Activated CD8-positive, alpha-beta T cell treated with anti-CD3 and anti-CD28 coated beads for 36 hours (primary cell): Measurements from ENCODE around the gene WDPCP. TPM values are rescaled to one million over a fixed set of nuclear protein-coding genes. Genes with fewer than 3 reads are reported as not detected.
"Not testable (repeated sequence)": the region's sequence is repeated elsewhere in the genome, so short reads cannot be mapped to it uniquely, and the experiment has no call there.

Experiments
- ATAC-seq: fragments of 200-7000 bp; cut with Tn5 transposase; one replicate; pipeline ENCODE4 v1.10.0; 2021; ENCODE audit warnings: mild to moderate bottlenecking, moderate library complexity
- CTCF ChIA-PET: fragments of 350-600 bp; sonication (Branson Sonifier 250); formaldehyde crosslinking; loops from one replicate; lab custom pipeline; 2021; ENCODE audit warnings: antibody characterized with exemption; lab: Charles Lee
- POLR2A ChIA-PET: fragments of 350-600 bp; sonication (Branson Sonifier 250); formaldehyde crosslinking; loops from one replicate; lab custom pipeline; 2021; ENCODE audit warnings: antibody characterized with exemption; lab: Charles Lee
- DNase-seq: peaks from one replicate; pipeline ENCODE4 v3.0.0-alpha.2; 2020
- H3K27ac Mint-ChIP-seq: one replicate; pipeline ENCODE4 v1.8.0; 2021; ENCODE audit warnings: mild to moderate bottlenecking, mixed read lengths
- H3K27me3 Mint-ChIP-seq: one replicate; pipeline ENCODE4 v1.8.0; 2021; ENCODE audit warnings: mixed read lengths
- H3K36me3 Mint-ChIP-seq: one replicate; pipeline ENCODE4 v1.8.0; 2021; ENCODE audit warnings: low read depth, mixed read lengths
- H3K4me1 Mint-ChIP-seq: one replicate; pipeline ENCODE4 v1.8.0; 2021; ENCODE audit warnings: low read depth, mixed read lengths
- H3K4me3 Mint-ChIP-seq: one replicate; pipeline ENCODE4 v1.8.0; 2021; ENCODE audit warnings: mild to moderate bottlenecking, moderate library complexity, mixed read lengths
- H3K9me3 Mint-ChIP-seq: one replicate; pipeline ENCODE4 v1.8.0; 2021; ENCODE audit warnings: mixed read lengths
- CTCF ChIP-seq: fragments of 200-600 bp; IDR thresholded peaks from one replicate; pipeline ENCODE4 v1.8.0; 2022; ENCODE audit warnings: antibody characterized with exemption, mild to moderate bottlenecking
- intact Hi-C: fragments of 100-400 bp; cut with micrococcal nuclease; formaldehyde crosslinking; loops from one replicate; pipeline ENCODE4 v1.10.0; 2022
- total RNA-seq, 2 experiments: library from RNA; stranded (reverse); gene quantifications; one replicate each; pipeline ENCODE4 v1.2.3, GENCODE V29; 2021

WDPCP gene
- total RNA-seq, 2 experiments from 2014 or later, result 5.0 to 5.8 TPM

GRCh38 chr2:63627866-63628265 lies 39.6 kb upstream of the WDPCP start:
- Mint-ChIP-seq H3K4me3 (no peak overlapping the region), H3K27me3 (peaks cover 7% of the 10 kb centered on the region), H3K27ac (no peak overlapping the region), H3K36me3 (no peaks in the 10 kb centered on the region), H3K4me1 (peaks cover 2% of the 10 kb centered on the region), H3K9me3 (peaks cover 8% of the 10 kb centered on the region)
- TF ChIP-seq CTCF, result no peak
- DNase-seq, result no peak
- ATAC-seq, result no peak
- POLR2A ChIA-PET, result no interaction called here
- CTCF ChIA-PET, result interaction anchor here (1.9 kb wide), 1 partner anchor 11 kb away, joined by 4 read pairs; no protein-coding TSS in a partner anchor
- intact Hi-C loops, result no loop called here

- H3K4me3 Mint-ChIP-seq, ATAC-seq, H3K27me3 Mint-ChIP-seq, CTCF ChIA-PET, intact Hi-C loops, H3K9me3 Mint-ChIP-seq, POLR2A ChIA-PET, H3K4me1 Mint-ChIP-seq, H3K36me3 Mint-ChIP-seq, H3K27ac Mint-ChIP-seq, DNase-seq: not testable (repeated sequence)
These were observed 35.5 kb upstream of the WDPCP start for GRCh38 chr2:63623763-63624162.

DNA sequence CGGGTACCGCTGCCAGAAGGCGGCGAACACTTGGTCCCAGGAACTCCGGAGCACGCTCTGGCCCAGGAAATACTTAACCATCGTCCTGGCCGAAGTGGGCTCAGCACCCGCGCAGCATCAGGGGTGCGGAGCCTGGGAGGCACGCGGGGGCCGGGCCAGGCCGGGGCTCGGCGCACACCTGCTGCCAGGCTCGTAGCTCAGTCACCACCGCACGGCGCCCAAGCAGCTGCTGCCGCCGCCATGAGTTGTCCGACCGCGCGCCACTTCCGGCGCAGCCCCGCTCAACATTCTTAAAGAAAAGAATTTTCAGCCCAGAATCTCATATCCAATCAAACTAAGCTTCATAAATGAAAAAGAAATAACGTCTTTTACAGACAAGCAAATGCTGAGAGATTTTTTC lies 34.5 kb upstream of the WDPCP start:
- ATAC-seq (no peak), DNase-seq (no peak)
- no peak for TF ChIP-seq CTCF
- Mint-ChIP-seq H3K36me3 (no peaks in the 10 kb centered on the region), H3K27ac (no peak overlapping the region), H3K4me1 (peaks cover 2% of the 10 kb centered on the region), H3K27me3 (peaks cover 9% of the 10 kb centered on the region), H3K9me3 (peaks cover 1% of the 10 kb centered on the region), H3K4me3 (no peak overlapping the region)
- intact Hi-C loops, result no loop called here
- ChIA-PET CTCF (no interaction called here), POLR2A (no interaction called here)

DNA sequence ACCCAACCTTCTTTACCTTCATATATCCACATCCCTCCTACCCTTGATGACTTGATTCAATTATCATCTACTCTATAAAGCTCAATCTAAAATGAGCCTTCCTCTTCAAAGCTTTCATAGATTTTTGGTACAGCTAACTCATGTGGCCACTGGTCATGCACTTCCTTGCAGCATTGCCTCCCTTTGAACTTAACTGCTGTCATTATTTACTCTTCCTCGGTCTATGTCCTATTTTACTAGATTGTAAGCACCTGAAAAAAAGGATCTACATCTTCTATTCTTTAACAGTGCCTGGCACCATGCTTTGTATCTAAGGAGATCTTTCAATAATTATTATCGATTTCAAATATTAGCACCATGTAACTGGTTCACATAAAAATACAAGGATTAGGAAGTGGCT lies 31.1 kb upstream of the WDPCP start:
- no peak for TF ChIP-seq CTCF
- ATAC-seq, result no peak
- H3K27ac Mint-ChIP-seq, result no peak overlapping the region

DNA sequence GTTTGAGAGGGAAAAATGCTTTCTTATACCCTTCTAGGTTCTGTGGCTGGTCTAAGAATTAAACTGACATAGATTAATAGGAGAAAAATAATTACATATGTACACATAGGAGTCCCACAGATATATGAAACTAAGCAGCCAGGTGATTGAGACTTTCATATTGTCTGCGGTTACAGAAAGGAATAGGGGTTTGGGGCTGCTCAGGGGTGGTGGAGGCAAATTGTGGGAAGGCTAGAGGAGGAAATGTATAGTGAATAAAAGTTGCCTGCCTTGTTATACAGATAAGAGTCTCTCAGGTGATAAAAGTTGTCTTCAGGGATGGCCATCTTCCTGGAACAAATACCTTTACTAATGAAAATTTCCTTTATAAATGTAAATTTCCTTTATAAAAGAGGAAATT lies 29.1 kb upstream of the WDPCP start:
- Mint-ChIP-seq H3K27ac (no peak overlapping the region), H3K4me1 (no peaks in the 10 kb centered on the region), H3K27me3 (peaks cover 8% of the 10 kb centered on the region), H3K36me3 (no peaks in the 10 kb centered on the region), H3K9me3 (no peaks in the 10 kb centered on the region), H3K4me3 (no peak overlapping the region)
- POLR2A ChIA-PET, result no interaction called here
- DNase-seq, result no peak
- no peak for ATAC-seq
- CTCF ChIA-PET, result no interaction called here
- TF ChIP-seq CTCF, result no peak
- intact Hi-C loops, result no loop called here

More for the DNA sequence above, 31.1 kb upstream of the WDPCP start:
- no peak overlapping the region for H3K4me3 Mint-ChIP-seq
- no peaks in the 10 kb centered on the region for H3K4me1 Mint-ChIP-seq
- DNase-seq, result no peak
- H3K9me3 Mint-ChIP-seq, result no peaks in the 10 kb centered on the region
- H3K27me3 Mint-ChIP-seq, result peaks cover 7% of the 10 kb centered on the region
- no peaks in the 10 kb centered on the region for H3K36me3 Mint-ChIP-seq
- ChIA-PET CTCF (no interaction called here), POLR2A (no interaction called here)
- intact Hi-C loops, result no loop called here
